BLaER1 treated with 17β-estradiol and CSF1 and Interleukin-3, amounts not matched to agents 10 nM and 100 nM (cell line): ENCODE data around the gene GNAS.

Experiments
- H3K27ac ChIP-seq, 11 experiments: shearing (Covaris generic); formaldehyde crosslinking; 2 replicates each; pipeline ENCODE4 v1.8.1; 2022
- H3K27me3 ChIP-seq, 11 experiments: shearing (Covaris generic); formaldehyde crosslinking; 2 replicates each; pipeline ENCODE4 v1.8.1; 2022
- H3K36me3 ChIP-seq, 11 experiments: shearing (Covaris generic); formaldehyde crosslinking; 2 replicates each; pipeline ENCODE4 v1.8.1; 2022
- H3K4me1 ChIP-seq, 10 experiments: shearing (Covaris generic); formaldehyde crosslinking; 2 replicates each; pipeline ENCODE4 v1.8.1; 2022
- H3K4me2 ChIP-seq, 11 experiments: shearing (Covaris generic); formaldehyde crosslinking; 2 replicates each; pipeline ENCODE4 v1.8.1; 2022
- H3K4me3 ChIP-seq, 10 experiments: shearing (Covaris generic); formaldehyde crosslinking; 2 replicates each; pipeline ENCODE4 v1.8.1; 2022
- H3K9ac ChIP-seq, 11 experiments: shearing (Covaris generic); formaldehyde crosslinking; 2 replicates each; pipeline ENCODE4 v1.8.1; 2022
- H3K9me3 ChIP-seq, 11 experiments: shearing (Covaris generic); formaldehyde crosslinking; replicated peaks in 1 of 11; 2 replicates each; pipeline ENCODE4 v1.8.1; 2022
- H4K20me1 ChIP-seq, 11 experiments: shearing (Covaris generic); formaldehyde crosslinking; 2 replicates each; pipeline ENCODE4 v1.8.1; 2022
- Cebpa-rat ChIP-seq, 11 experiments: shearing (Covaris generic); IDR thresholded peaks; 2 replicates each; pipeline ENCODE4 v1.8.1; 2022

GNAS gene

DNA sequence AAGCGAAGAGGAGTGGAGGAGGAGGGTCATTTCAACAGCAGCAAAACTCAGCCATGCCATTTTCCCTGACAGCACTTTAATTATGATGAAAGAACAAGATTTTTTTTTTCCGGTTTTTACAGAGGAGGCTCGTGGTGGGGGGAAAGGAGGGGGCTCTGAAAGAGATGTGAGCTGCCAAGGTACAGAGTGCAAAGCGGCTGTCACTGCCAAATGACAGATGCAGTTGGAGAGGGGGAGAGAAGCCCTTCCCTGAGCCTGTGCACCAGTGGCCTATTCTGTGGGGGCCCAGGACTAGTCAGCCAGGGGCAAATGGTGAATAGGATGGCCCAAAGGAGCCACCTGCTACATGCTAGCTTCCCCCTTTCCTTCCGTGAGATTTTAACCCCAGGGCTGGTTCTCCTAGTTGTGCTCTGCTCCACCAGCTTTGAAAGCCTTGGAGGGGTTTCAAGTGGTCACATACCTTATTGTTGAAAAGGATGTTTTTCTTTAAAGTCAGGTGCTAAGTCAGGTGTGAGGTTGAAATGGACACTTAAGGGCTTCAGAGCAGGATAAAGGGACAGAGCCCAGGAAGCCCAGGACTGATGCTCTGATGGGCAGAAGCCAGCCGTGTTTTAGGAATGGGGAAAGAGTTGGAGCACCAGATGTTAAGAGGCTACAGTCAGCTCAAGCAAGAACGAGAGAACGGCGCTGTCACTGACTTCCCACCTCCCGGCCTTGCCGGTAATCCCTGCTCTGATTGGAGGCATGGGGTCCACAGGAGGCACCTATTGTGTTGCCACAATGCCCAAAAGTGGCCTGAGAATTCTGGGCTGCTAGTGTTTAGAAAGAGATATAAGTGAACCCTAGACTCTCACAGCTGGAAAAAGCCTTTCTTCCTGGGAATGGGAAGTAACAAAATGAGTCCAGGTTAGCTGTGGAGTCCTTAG lies 24.8 kb downstream of the GNAS start:
- no peak overlapping the region; a peak in 1 of 22 replicates for H3K9ac ChIP-seq
- no peaks in the 10 kb centered on the region for H3K27me3 ChIP-seq
- no peaks in the 10 kb centered on the region for H3K36me3 ChIP-seq
- H3K4me1 ChIP-seq, result peaks cover 6 to 23% (median 17%) of the 10 kb centered on the region in 10 experiments; a peak in 17 of 20 replicates
- no peaks in the 10 kb centered on the region for H3K9me3 ChIP-seq
- H4K20me1 ChIP-seq, result no peaks in the 10 kb centered on the region
- peak overlapping the region in 7 of 11 experiments; percentile 3 to 35 (median 15); a peak in 7 of 22 replicates for H3K4me2 ChIP-seq
- H3K4me3 ChIP-seq, result no peak overlapping the region
- no peak for TF ChIP-seq Cebpa-rat (IDR thresholded peaks at IDR 0.05)
- H3K27ac ChIP-seq, result no peak overlapping the region

DNA sequence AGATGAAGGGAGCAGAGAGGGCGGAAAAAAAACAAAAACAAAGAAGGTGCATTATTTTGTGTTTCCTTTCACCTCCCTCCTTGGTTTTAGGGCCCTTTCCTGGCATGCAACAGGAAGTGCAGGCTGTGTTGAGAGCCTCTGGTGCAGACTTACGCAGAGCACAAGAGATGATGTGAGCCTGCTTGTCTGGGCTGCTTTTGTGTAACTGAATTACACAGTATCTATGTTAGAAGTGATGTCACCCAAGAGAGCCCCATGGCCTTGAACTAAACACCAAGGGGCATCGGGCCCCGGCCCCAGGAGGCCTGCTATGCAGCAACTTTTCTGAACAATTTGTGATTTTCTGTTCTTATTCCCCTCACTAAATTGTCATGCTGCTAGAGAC lies 25.5 kb downstream of the GNAS start:
- H3K4me2 ChIP-seq, result peak overlapping the region in 8 of 11 experiments; percentile 3 to 35 (median 14); a peak in 8 of 22 replicates
- H3K27ac ChIP-seq, result no peak overlapping the region
- no peak overlapping the region for H3K4me3 ChIP-seq
- H4K20me1 ChIP-seq, result no peaks in the 10 kb centered on the region
- TF ChIP-seq Cebpa-rat (IDR thresholded peaks at IDR 0.05), result no peak
- H3K9ac ChIP-seq, result no peak overlapping the region; a peak in 1 of 22 replicates
- H3K9me3 ChIP-seq, result no peaks in the 10 kb centered on the region
- H3K4me1 ChIP-seq, result peaks cover 6 to 17% (median 11%) of the 10 kb centered on the region in 10 experiments; a peak in 15 of 20 replicates
- no peaks in the 10 kb centered on the region for H3K27me3 ChIP-seq
- H3K36me3 ChIP-seq, result no peaks in the 10 kb centered on the region

DNA sequence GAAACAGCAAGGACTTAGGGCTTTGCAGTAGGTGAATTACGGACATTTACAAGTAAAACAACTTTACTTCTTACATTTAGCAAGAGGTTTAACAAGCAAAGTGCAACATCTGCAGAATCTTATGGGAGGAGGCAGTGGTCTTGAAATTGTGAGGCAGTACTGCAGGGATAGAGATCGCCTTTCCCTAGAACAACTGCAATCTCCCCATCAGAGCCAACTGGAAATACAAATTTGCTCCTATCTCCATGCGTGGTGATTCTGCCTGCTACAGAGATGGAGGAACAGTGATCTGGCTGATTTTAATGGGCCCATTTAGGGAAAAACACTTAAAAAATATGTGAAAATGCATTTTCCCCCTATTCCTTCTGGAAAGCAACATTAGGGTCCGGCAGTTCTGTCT lies 25.9 kb downstream of the GNAS start:
- H3K36me3 ChIP-seq, result no peaks in the 10 kb centered on the region
- no peak for TF ChIP-seq Cebpa-rat (IDR thresholded peaks at IDR 0.05)
- no peak overlapping the region for H3K4me3 ChIP-seq
- H3K27me3 ChIP-seq, result no peaks in the 10 kb centered on the region
- H3K27ac ChIP-seq, result no peak overlapping the region
- H3K9me3 ChIP-seq, result no peaks in the 10 kb centered on the region
- peak overlapping the region in 7 of 11 experiments; percentile 3 to 35 (median 15); a peak in 4 of 22 replicates for H3K4me2 ChIP-seq
- no peaks in the 10 kb centered on the region for H4K20me1 ChIP-seq
- H3K4me1 ChIP-seq, result peaks cover 6 to 16% (median 11%) of the 10 kb centered on the region in 10 experiments; a peak in 15 of 20 replicates
- H3K9ac ChIP-seq, result no peak overlapping the region

DNA sequence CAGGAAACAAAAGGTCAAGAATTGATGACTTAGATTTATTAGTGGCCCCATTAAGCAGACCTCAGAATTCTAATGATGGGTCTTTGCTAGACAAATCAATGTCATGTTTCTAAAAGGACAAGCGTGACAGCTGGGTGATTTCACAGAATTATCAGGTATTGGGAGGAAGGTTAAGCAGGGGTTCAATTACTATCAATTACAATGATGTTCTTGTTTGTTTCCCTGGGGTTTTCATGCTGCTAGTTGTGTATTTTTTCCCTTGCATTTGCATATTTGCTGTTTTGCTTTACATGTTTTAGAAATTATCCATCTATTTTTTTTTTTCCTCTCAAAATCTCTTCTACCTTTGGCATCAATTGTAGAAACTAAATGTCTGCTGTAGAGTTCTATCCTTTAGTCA lies 27.9 kb downstream of the GNAS start:
- no peak for TF ChIP-seq Cebpa-rat (IDR thresholded peaks at IDR 0.05)

DNA sequence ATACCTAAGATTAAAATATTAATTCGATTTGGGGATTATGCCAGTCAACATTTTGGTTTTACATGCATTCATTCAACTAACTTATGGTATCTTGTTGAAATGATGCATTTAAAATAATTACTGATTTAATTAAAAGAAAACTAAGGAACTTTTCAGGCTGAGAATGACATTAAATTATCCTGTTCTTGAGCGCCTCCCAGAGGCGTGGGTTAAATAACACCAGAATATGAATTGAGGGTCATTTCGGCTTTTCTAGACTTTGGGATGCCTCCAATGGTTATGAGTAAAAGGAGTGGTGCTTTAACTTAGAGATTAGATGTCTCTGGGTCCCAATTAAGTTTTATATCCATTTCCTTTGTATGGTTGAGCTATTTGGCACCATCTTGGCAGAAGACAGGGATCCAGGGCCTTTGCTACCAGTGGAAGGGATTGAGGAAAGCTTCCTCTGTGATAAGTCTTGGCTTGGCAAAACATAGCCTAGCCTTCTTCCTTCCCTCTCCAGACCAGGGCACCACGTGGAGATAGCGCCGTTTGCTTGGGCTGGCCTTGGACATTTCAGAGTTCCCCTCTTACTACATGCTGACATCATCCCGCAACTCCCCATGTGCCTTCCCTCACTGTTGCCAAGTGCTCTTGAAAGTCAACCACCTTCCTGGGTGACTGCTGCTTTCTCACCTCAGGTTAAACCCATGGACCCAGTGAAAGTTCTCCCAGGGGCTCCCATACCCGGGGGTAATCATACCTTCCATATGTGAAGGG lies 28.7 kb downstream of the GNAS start:
- H3K36me3 ChIP-seq, result no peaks in the 10 kb centered on the region
- H3K4me3 ChIP-seq, result no peak overlapping the region
- no peak overlapping the region for H3K4me2 ChIP-seq
- no peaks in the 10 kb centered on the region for H3K27me3 ChIP-seq
- H3K4me1 ChIP-seq, result peaks cover 9 to 31% (median 22%) of the 10 kb centered on the region in 10 experiments; a peak in 19 of 20 replicates
- peaks cover 0 to 12% (median 7%) of the 10 kb centered on the region in 11 experiments; a peak in 12 of 22 replicates for H3K9me3 ChIP-seq
- H3K27ac ChIP-seq, result no peak overlapping the region
- TF ChIP-seq Cebpa-rat (IDR thresholded peaks at IDR 0.05), result no peak
- H4K20me1 ChIP-seq, result no peaks in the 10 kb centered on the region
- no peak overlapping the region for H3K9ac ChIP-seq

More for the DNA sequence above, 27.9 kb downstream of the GNAS start:
- Histone ChIP-seq H3K9ac (no peak overlapping the region), H3K4me2 (no peak overlapping the region), H3K27me3 (no peaks in the 10 kb centered on the region), H4K20me1 (no peaks in the 10 kb centered on the region), H3K4me3 (no peak overlapping the region), H3K36me3 (no peaks in the 10 kb centered on the region), H3K9me3 (peaks cover 0 to 5% (median 0%) of the 10 kb centered on the region in 11 experiments; a peak in 7 of 22 replicates), H3K27ac (no peak overlapping the region), H3K4me1 (peaks cover 9 to 24% (median 17%) of the 10 kb centered on the region in 10 experiments; a peak in 19 of 20 replicates)

DNA sequence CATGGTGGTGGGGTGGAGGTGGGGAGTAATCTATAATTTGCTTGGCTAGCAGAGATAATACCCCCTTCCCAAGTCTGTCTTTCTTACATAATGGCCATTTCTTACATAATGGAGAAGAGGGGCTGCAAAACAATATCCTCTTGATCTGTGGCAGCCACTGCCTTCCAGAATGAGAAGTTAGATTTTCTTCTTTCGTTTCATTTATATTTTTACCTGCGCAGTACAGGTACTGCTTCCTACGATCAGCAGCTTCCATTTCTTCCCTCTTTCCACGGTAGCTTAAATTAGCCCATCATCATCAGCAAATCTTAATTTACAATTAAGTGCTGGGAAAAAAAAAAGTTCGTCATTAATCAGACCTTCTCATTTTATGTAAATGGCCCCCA lies 30.2 kb downstream of the GNAS start:
- Histone ChIP-seq H4K20me1 (no peaks in the 10 kb centered on the region), H3K9me3 (peaks cover 0 to 14% (median 7%) of the 10 kb centered on the region in 11 experiments; a peak in 12 of 22 replicates), H3K27me3 (no peaks in the 10 kb centered on the region), H3K36me3 (no peaks in the 10 kb centered on the region), H3K9ac (no peak overlapping the region), H3K4me3 (no peak overlapping the region), H3K27ac (no peak overlapping the region), H3K4me1 (peaks cover 13 to 40% (median 30%) of the 10 kb centered on the region in 10 experiments), H3K4me2 (no peak overlapping the region)
- no peak for TF ChIP-seq Cebpa-rat (IDR thresholded peaks at IDR 0.05)

DNA sequence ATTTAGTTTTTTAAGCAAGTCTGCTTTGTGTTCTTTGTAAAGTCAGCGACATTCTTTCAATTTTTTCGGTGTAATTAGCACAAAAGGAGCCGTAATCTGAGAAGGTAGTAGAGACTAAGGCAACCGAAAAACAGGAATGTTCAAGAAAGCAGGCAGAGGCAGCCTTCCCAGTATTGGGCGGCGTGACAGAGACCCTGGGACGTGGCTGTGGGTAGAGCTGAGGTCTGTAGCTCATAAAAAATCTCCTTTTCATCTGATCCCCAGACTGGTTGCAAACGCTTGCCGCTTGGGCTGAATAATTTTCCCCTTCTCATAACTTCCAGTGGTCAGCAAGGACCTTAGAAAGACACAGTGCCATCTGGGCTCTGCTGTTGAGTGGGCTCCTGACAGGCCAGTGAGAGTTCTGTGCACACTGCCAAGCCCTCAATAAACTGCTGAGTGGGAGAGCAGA lies 30.8 kb downstream of the GNAS start:
- Histone ChIP-seq H4K20me1 (no peaks in the 10 kb centered on the region), H3K4me2 (no peak overlapping the region), H3K4me1 (peaks cover 13 to 40% (median 31%) of the 10 kb centered on the region in 10 experiments), H3K36me3 (no peaks in the 10 kb centered on the region), H3K4me3 (no peak overlapping the region), H3K27ac (no peak overlapping the region), H3K27me3 (no peaks in the 10 kb centered on the region), H3K9me3 (peaks cover 0 to 14% (median 7%) of the 10 kb centered on the region in 11 experiments; a peak in 12 of 22 replicates), H3K9ac (no peak overlapping the region)
- TF ChIP-seq Cebpa-rat (IDR thresholded peaks at IDR 0.05), result no peak

DNA sequence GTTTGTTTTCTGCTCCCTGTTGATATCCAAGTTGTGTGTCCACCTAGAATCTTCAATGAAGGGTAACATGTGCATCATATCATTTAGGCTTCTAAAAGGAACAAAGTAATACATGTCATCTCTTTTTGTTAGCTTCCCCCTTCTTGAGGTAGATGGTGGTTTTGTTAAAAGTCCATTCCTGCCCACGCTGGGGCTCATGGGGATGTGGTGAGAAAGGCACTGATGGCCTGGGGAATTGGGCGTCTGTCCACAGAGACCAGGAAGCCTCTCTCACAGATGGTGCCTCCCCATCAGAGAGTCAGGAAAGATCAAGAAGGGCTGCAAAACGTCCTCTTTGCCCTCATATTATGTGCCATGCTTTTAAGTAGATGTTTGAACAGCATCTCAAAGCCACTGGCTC lies 32.5 kb downstream of the GNAS start:
- Histone ChIP-seq H3K9ac (no peak overlapping the region), H3K4me2 (peak overlapping the region in 7 of 11 experiments; percentile 1 to 47 (median 10); a peak in 7 of 22 replicates), H3K27me3 (no peaks in the 10 kb centered on the region), H3K27ac (no peak overlapping the region), H3K4me1 (peaks cover 16 to 45% (median 32%) of the 10 kb centered on the region in 10 experiments), H3K36me3 (no peaks in the 10 kb centered on the region), H4K20me1 (peaks cover 0 to 9% (median 7%) of the 10 kb centered on the region in 11 experiments; a peak in 10 of 22 replicates), H3K9me3 (peaks cover 0 to 18% (median 8%) of the 10 kb centered on the region in 11 experiments; a peak in 13 of 22 replicates), H3K4me3 (no peak overlapping the region)
- TF ChIP-seq Cebpa-rat (IDR thresholded peaks at IDR 0.05), result no peak
